GM18867 (cell line): ENCODE measurements around the gene PCGF1.

Experiments
- ATAC-seq: cut with Tn5 transposase; IDR thresholded peaks from one replicate; pipeline ENCODE4 v1.9.1; 2021; ENCODE audit warnings: mild to moderate bottlenecking, moderate library complexity; ENCODE audit not compliant: unreplicated experiment

Gene PCGF1

DNA sequence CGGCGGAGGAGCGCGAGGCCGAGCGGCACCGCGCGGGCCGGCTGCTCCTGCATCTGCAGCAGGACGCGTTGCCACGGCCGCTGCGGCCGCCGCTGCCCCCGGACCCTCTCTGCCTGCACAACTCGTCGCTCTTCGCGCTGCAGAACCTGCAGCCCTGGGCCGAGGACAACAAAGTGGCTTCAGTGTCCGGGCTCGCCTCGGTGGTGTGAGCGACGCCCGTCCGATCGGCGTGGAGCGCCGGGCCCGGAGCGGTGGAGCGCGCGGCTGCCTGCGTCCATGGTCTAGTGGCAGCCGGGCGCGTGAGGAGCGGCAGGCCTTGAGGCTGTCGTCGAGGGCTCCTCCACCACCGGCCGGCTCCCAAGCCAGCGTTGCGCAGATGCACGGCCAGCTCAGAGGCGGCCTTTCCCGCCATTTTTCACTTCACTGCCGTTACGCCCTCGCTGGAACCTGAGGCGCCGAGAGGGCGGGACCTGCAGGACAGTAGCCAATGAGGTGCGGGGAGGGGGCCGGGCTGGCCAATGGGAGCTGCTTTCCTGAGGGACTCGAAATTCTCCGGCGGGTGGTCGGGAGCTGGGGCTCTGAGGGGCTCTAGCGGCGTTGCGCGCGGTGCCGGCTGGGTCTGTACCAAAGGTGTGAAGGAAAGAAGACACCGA lies 8.6 kb upstream of the PCGF1 start:
- no peak for ATAC-seq

DNA sequence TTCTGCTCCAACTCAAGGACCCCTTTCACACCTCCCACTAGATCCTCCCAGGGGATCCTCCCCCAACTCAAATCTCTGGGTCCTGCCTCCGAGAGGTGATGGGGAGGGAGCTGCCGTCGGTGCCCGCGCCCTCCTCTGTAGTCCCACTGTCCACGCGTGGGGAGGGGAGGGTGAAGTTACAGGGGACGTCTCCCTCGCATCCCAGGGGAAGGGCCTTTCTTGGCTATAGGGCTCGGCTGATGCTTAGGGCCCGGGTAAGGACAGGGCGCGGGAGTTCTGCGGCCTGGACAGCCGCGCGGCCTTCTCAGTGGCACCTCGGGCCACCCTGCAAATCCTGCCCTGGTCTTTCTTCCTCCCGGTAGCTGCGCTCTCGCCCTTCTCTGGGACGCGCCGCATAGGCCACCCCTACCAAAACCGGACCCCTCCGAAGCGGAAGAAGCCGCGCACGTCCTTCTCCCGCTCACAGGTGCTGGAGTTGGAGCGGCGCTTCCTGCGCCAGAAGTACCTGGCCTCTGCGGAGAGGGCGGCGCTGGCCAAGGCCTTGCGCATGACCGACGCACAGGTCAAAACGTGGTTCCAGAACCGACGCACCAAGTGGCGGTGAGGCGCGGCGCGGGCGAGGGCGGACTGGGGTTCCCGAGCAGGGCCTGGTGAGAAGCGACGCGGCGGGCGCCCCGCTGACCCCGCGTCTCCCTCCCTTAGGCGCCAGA lies 7.9 kb upstream of the PCGF1 start:
- ATAC-seq = no peak

DNA sequence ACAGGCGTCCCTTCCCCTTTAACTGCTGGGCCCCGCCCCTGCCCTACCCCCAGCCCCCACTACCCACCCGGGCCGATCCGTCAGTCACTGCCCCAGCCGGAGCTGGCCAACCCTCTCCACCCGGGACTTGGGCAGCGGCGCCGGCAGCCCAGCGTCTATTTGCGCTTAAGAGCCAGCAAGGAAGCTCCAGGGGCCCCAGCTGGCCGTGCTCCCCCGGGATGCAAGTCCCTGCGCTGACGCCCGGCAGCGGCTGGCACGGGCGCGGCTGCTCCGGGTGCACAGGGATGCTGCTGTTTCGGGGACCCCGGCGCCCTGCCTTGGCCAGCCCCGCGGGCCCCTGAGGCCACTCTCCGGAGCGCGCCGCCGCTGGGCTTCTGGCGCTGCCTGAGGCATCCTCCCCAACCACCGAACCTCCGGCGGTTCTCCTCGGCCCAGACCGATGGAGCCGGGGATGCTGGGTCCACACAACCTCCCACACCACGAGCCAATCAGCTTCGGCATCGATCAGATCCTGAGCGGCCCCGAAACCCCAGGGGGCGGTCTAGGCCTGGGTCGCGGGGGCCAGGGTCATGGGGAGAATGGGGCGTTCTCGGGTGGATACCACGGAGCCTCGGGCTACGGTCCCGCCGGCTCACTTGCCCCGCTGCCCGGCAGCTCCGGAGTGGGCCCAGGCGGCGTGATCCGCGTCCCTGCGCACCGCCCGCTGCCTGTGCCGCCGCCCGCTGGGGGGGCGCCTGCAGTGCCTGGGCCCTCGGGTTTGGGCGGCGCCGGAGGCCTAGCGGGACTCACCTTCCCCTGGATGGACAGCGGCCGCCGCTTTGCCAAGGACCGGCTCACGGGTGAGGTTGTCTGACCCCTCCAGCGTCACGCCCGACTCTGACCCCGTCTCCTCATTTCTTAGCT lies 7.1 kb upstream of the PCGF1 start, which contains the start of gene TLX2:
Gene TLX2 (plus strand): TSS at position 83 of the 903 bp plus-strand sequence. CDS start 357 bp downstream, at position 440.
- ATAC-seq = no peak

DNA sequence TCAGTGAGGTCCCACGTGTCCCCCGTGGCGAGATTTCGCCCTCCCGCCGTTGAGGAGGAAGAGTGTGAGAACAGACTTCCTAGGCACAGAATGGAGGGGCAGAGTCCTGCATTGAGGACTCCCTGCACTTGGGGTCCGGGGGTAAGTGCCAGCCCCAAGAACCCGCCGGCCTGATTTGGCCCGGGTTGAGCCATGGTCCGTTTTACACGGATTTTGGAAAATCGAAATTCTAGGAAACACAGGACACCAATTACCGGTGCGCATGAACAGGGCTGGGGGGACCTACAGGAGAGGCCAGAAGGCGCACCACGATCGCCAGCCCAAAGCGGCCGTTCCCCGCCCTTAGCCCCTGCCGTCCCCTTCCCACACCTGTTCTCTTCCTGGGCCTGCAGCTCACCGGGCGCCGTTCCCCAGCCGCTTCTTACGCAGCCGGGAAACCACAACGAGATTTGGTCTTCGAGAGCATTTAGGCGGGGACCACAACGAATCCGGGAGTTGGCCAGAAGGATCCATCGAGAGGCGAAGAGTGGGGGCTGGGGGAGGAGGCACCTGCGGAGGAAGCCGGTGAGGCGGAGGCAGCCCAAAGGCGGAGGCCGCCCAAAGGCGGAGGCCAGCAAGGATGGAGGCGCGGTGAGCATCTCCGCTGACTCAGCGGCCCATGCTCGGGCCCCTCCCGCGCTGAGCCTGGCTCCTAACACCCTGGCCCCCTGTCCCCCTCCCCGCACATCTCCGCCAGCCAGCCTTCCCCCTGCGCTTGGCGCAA lies 6.3 kb upstream of the PCGF1 start:
- ATAC-seq = no peak

DNA sequence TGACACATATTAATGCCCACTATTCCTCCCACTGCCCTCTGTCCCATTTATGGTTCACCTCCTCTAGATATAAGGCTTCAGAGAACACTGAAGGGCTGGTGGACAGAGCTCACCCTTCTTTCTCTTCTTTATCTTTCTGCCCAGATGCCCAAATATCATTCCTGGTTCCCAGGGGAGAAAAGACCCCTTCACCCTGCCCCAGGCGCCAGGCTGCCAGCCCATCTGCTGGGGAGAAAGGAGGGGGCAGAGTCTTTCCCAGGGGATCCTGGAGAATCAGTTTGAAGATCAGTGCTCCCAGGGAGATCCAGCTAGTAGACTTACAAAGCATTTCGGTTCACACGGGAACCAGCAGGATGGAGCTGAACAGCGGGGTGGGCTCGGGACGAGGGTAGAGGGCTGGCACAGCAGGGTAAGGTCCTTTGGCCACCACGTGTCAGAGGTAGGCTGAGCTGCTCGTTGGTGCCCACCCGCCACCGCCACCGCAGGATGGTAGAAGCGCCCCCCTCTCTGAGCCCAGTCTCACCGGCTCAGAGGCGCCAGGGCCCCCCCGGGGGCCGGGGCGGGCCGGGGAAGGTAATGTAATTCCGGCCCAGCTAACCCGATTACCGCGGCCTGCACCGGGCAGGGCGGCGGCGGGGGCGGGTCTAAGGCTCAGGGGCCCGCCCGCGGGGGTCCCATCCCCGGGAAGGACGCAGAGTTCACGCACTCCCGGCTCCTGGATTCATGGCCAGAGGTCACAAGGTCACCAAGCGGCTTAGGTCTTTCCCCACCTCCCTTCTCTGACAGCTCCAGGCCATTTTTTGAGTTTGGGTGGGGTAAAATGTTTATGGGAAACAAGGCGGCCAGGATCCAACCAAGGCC lies 5.5 kb upstream of the PCGF1 start:
- no peak for ATAC-seq

DNA sequence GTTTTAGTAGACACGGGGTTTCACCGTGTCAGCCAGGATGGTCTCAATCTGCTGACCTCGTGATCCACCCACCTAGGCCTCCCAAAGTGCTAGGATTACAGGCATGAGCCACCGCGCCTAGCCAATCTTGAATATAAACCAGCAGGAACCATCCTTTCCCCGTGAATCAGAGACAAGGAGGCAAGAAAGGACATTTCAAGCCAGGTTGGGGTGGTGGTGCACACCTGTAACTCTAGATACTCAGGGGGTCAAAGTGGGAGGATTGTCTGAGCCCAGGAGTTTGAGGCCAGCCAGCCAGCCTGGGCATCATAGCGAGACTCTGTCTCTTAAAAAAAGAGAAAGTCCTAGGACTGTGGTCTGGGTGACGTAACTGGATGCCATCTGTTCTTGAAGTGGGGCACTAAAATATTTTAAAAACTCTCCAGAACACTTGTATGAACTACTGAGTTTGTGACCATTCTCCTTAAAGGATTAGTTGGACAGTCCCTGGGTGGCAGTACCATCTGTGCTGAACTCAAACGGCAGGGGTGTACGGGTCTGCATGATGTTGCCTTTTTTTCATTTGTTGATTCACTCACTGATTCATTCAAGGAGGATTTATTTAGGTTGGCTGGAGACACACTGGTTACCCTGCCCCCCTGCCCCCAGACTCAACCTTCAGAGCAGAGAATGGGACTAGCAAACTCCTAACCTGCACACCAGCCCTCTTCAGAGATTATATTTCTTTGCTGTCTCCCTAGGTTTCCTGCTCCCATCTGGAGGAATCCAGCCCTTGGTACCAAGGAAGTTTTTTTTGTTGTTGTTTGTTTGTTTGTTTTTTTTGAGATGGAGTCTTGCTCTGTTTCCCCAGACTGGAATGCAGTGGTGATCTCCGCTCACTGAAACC lies 3.9 kb upstream of the PCGF1 start:
- ATAC-seq = no peak

DNA sequence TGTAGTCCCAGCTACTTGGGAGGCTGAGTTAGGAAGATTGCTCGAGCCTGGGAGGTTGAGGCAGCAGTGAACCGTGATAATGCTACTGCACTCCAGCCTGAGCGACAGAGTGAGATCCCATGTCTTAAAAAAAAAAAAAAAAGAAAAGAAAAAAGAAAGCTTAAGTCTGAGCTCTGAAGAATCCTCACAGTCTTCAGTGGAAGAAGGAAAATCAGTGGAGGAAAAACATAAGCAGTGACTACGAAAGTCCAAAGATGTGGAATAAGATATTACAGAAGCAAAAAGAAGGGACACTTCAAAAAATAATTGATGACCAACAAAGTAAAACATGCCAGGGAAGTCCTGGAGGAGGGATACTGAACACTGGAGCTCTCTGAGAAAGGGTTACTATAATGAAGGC lies 2.8 kb upstream of the PCGF1 start:
- no peak for ATAC-seq

DNA sequence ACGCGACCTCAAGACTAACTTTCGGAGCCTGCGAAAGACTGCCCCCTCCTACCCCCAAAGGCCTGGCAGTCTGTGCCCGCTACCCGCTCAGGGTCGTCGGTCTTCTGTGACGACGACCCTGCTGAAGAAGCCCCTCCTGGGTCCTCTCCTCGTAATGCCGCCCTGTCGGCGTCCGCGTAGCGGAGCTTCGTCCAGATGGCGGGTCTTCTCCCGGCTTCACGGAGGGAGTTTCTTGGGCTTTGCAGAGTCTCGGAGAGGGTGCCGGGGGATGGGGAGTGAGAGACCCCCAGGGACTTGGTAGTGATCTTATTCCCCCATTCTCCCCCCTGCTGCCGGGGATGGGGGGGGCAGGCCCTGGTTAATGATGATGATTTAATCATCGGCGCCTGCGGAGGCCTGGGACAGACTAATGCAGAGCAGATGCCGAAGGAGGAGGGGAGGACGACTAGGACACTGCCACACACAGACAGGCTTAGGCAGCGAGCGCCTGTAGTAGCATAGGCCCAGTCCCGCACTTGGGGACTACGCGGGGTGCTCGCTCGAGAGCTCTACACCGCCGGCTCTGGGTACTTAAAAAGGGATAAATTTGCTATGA lies 528 bp upstream of the PCGF1 start:
- peak; percentile 6 for ATAC-seq

DNA sequence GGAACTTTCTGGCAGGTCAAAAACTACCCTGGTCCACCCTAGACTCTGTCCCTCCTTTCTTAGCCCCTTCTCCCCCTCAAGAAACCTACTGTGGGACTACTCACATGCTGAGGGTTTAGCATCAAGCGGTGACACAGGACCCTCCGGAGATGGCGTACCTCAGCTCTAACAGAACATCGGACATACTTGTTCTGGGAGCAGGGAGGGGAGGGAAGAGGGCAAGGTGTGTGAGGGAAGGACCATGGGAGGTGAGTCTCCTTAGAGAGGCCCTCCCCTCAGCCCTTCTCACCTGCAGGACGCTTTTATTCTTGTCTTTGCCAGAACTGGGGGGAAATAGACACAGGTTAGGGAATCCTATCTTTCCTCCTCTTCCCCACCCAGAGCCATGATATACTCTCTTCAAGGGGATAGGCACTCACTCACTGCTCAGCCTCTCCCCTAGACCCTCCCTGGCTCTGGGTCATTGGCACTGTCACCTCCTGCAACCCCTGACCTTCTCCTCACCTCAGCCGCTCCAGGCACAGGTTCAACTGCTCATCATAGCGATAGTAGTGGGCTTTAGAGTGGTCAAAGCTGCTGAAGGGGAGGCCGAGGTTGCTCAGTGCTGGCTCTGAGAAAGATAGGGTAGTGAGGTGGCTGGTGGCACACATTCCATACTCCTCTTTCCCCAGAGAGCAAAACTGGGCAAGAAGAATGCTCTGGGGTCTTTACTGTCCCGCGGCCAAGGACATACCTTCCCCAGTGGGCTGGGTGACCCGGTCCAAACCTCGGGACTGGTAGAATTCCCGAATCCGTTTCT lies 1.8 kb downstream of the PCGF1 start:
- ATAC-seq = no peak

DNA sequence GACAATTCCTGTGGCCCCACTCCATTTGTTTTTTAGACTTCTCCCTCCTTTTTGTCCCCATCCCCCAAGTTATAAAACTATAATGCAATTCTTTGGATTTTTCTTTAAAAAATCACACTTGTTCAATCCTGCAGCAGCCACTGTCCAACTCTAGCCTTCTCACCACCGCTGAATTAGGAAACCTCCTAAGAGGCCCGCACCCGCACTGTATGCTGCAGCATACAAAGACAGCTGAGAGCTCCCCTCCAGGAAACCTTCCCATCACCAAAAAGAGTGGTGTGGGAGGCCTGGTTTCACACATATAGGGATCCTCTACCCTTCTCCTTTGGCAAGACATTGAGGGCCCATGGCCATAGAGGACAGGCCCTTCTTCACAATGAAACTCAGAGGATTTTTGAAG lies 2.9 kb downstream of the PCGF1 start:
- ATAC-seq = no peak

DNA sequence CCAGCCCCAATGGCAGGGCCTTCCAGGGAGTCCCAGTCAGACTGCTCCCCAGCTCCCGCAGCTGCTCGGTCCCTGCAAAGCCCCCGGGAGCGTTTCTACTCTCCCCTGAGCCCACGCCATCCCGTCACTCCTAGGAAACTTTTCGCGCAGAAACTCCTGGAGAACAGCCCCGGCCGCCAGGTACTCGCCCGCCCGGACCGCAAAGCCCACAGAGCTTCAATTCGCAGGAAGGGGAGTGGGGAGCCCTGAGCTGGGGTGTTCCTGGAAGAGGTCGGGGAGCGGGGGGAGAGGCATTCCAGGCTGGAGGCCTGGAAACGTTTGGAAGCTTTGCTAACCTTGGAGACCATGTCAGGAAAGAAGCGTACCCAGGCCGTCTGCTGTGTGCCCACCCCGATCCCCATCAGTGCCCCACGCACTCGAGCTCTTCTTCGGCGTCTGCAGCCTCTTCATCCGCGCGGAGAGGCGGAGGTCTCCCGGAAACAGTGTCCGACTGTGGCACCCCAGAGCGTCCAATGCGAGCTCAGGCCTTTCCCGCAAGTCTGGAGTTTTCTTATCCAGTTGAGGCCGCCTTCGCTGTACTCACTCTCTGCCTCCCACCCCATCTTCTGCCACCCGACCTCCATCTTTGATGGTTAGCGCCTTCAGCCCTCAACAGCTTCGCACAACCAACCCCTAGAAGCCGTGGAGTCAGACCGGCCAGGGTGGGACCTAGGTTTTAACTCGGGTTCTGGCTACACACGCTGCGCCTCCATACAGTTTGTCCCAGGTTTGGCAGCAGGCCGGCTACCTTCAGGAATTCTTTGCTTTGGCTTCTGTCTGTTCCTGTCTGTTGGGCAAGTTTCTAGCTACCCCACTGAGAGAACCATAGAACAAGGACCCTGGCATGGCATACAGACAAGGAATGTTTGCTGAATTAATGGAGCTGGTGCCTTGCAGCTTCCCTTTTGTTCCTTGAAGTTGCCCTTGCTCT lies 3.7 kb downstream of the PCGF1 start:
- ATAC-seq = no peak

DNA sequence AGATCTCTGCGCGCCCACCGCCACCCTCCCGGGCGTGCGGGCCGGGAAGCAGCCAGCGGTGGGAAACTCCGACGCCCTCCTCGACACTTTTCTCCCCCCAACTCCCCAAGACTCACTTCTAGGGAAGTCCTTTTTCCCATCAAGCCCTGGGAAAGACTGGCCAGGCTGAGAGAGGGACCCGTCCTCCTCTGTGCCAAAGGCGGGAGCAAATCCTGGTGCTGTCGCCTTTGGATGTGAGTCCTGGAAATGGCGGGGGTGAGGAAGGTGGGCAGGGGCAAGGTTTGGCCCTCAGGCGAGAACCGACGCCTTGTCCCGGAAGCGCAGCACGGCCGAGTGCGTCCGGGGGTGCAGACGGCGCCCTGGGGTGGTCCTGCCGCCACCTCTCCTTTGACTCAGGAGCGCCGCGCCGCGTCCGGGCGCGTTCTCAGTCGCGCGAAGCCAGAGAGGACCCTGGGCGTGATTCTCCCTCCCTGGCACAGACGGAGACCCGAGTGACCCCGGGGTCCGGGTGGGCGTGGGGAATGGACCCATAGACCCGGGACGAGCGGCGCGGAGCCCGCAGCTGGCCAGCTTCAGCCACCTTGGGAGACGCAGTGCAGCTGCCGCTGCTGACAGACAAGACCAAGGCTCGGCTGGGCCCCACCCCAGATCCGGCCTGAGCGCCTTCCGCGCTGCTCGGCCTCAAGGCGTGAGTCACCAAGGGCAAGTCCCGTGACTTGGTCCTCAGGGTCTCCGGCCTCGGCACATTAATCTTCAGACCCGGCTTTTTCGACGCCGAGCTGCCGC lies 4.6 kb downstream of the PCGF1 start:
- peak; percentile 31 for ATAC-seq

DNA sequence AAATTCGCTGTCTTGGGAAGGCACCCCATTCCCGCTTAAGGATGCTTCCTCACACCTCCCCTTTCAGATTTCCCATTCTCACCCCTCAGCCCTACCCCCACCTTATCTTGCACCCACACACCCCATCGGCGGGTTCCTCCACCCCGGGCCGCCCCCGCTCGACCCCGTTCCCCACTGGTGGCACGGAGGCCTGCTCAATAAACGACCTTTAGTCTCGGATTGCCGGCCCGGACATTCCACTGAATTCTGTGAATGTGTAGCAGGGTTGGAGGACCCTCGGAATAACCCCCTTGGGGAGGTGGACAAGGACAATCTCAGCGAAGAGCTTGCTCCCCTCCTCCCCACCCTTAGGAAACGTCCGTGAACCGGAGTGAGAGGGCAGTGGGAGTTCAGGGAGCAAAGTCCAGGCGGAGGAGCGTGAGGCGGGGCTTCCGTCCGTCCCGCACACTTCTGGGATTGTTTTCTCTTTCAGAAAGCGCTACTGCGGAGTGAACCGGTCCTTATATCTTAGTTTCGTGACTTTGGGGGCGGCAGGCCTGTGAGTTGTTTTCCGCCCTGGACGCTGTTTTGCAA lies 5.3 kb downstream of the PCGF1 start:
- no peak for ATAC-seq

DNA sequence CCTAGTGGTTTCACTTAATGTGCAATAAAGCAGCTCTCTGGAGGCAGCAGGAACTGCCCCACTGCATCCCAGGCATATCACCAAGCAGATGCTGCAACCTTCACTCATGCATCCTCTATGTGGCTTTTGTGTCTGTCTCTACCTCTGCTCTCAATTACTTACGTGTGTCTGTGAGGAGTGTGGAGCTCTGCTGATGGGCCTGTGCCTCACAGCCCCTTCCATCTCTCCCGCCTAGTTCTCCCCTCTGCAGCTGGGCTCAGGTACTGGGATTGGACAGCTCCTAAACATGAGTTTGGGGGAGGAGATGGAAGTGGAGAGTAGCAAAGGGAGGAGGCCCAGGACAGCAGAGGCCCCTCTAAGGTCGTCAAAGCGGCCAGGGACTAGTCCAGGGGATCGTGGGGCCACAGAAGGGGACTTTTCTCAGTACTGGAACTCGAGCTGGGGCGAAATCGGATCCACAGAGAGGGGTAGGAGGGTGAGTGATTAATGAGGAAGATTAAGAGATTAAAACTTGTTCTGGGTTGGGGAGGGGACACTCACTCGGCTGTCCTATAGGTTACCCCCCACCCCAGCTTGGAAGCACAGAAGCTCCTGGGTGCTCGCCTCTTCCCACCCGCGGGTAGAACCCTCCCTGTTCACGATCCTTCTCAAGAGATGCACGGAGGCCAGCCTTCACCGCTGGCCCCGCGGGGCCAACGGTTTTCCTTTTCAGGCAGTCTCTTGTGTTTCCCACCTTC lies 6.0 kb downstream of the PCGF1 start:
- no peak for ATAC-seq

DNA sequence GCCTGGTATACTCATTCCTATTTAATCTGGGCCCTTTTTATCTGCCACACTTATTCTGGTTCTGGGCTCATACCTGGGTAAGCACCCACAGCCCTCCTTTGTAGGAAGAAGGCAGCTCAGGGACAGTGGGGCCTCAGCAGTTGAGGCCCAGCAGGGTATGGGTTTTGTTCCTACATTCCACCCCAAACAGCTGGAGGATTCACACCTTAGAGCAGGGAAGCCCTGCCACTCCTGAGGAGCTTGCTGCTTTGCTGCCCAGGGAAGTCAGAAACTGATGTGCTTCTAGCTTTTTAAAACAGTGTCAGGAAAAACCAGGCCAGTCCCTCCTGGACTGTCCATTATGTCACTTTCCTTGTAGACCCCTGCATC lies 6.9 kb downstream of the PCGF1 start:
- ATAC-seq = no peak
